ENCODE results near the gene ST14. TPM values are rescaled to one million over a fixed set of nuclear protein-coding genes. Genes with fewer than 3 reads are reported as not detected.

Gene ST14
- polyA plus RNA-seq, 3 donors: 13.3 to 36.0 (median 23.6) TPM

- Histone ChIP-seq H3K27ac (ENCODE audit: low read depth in 1 of 2, low read length in 2 of 2) (no peak overlapping the region), H3K4me3 (replicated peaks in 1 of 3; ENCODE audit: low read depth in 2 of 3, low read length in 3 of 3) (no peak overlapping the region), H3K27me3 (ENCODE audit: control insufficient read depth in 2 of 2, insufficient read depth in 2 of 2, low read length in 2 of 2) (no peaks in the 10 kb centered on the region), H4K20me1 (ENCODE audit: insufficient read depth, low read length) (peaks cover 5% of the 10 kb centered on the region), H3K4me1 (ENCODE audit: control insufficient read depth in 1 of 2, insufficient read depth in 2 of 2, low read length in 2 of 2) (peaks cover 7 to 8% of the 10 kb centered on the region in 2 donors), H3K9ac (ENCODE audit: insufficient read depth, low read length, poor library complexity, severe bottlenecking) (no peak overlapping the region), H3K79me2 (ENCODE audit: insufficient read depth, low read length) (peaks cover 3% of the 10 kb centered on the region), H3K36me3 (replicated peaks in 1 of 2; ENCODE audit: control insufficient read depth in 1 of 2, insufficient read depth in 2 of 2, low read length in 2 of 2) (peaks cover 11 to 39% of the 10 kb centered on the region in 2 donors), H3K4me2 (replicated peaks; ENCODE audit: extremely low read depth, low read length, poor library complexity, severe bottlenecking) (no peak overlapping the region), H3K9me3 (replicated peaks in 1 of 2; ENCODE audit: control insufficient read depth in 1 of 2, insufficient read depth in 1 of 2, low read length in 2 of 2) (no peaks in the 10 kb centered on the region), H2AFZ (ENCODE audit: insufficient read depth, low read depth, low read length, poor library complexity, severe bottlenecking) (no peak overlapping the region)
- peaks cover 0 to 6% (median 0%) of the 10 kb centered on the region in 7 donors for H3K9me3 Mint-ChIP-seq
- H3K27me3 Mint-ChIP-seq (ENCODE audit: low read depth in 3 of 3): no peaks in the 10 kb centered on the region
- H3K4me1 Mint-ChIP-seq: peaks cover 5% of the 10 kb centered on the region
- no peak for DNase-seq
- no peak overlapping the region for H3K27ac Mint-ChIP-seq
- no peak for TF ChIP-seq CTCF (IDR thresholded peaks at IDR 0.05)
- no peak overlapping the region for H3K4me3 Mint-ChIP-seq
- H3K36me3 Mint-ChIP-seq: peaks cover 35 to 42% of the 10 kb centered on the region in 2 donors
- WGBS (ENCODE audit: insufficient coverage): 100% methylated on average over 12 of the region's 14 CpGs
- intact Hi-C loops (cut with micrococcal nuclease): no loop called here
Observed at GRCh38 chr11:130188047-130188446, 28.5 kb downstream of the ST14 start.

- H3K4me1 ChIP-seq (ENCODE audit: control insufficient read depth in 1 of 2, insufficient read depth in 2 of 2, low read length in 2 of 2): peaks cover 7 to 8% of the 10 kb centered on the region in 2 donors
- no peak overlapping the region for H2AFZ ChIP-seq (ENCODE audit: insufficient read depth, low read depth, low read length, poor library complexity, severe bottlenecking)
- peaks cover 5% of the 10 kb centered on the region for H4K20me1 ChIP-seq (ENCODE audit: insufficient read depth, low read length)
- H3K27me3 ChIP-seq (ENCODE audit: control insufficient read depth in 2 of 2, insufficient read depth in 2 of 2, low read length in 2 of 2): no peaks in the 10 kb centered on the region
- TF ChIP-seq CTCF (IDR thresholded peaks at IDR 0.05): no peak
- peaks cover 12 to 47% of the 10 kb centered on the region in 2 donors for H3K36me3 ChIP-seq (replicated peaks in 1 of 2; ENCODE audit: control insufficient read depth in 1 of 2, insufficient read depth in 2 of 2, low read length in 2 of 2)
- H3K9me3 Mint-ChIP-seq: peaks cover 0 to 6% (median 0%) of the 10 kb centered on the region in 7 donors
- 98% methylated on average over 17 of the region's 19 CpGs for WGBS (ENCODE audit: insufficient coverage)
- H3K9me3 ChIP-seq (replicated peaks in 1 of 2; ENCODE audit: control insufficient read depth in 1 of 2, insufficient read depth in 1 of 2, low read length in 2 of 2): no peaks in the 10 kb centered on the region
- H3K9ac ChIP-seq (ENCODE audit: insufficient read depth, low read length, poor library complexity, severe bottlenecking): no peak overlapping the region
- DNase-seq: no peak
- H3K36me3 Mint-ChIP-seq: peaks cover 35 to 47% of the 10 kb centered on the region in 2 donors
- peak overlapping the region in 1 of 7 donors; percentile 55 for H3K27ac Mint-ChIP-seq
- no peaks in the 10 kb centered on the region for H3K79me2 ChIP-seq (ENCODE audit: insufficient read depth, low read length)
- H3K4me3 ChIP-seq (replicated peaks in 1 of 3; ENCODE audit: low read depth in 2 of 3, low read length in 3 of 3): no peak overlapping the region
- H3K4me3 Mint-ChIP-seq: no peak overlapping the region
- H3K4me1 Mint-ChIP-seq: peaks cover 5% of the 10 kb centered on the region
- no peaks in the 10 kb centered on the region for H3K27me3 Mint-ChIP-seq (ENCODE audit: low read depth in 3 of 3)
- intact Hi-C loops (cut with micrococcal nuclease): no loop called here
- no peak overlapping the region for H3K4me2 ChIP-seq (replicated peaks; ENCODE audit: extremely low read depth, low read length, poor library complexity, severe bottlenecking)
- H3K27ac ChIP-seq (ENCODE audit: low read depth in 1 of 2, low read length in 2 of 2): no peak overlapping the region
Observed at GRCh38 chr11:130188585-130189347, 29.2 kb downstream of the ST14 start.

Data from CD14-positive monocyte (primary cell).